Muscle layer of duodenum (tissue), 2 donors: ENCODE results near the gene CFHR1.

Source experiments
- H3K27ac ChIP-seq: one replicate; pipeline ENCODE4 v1.7.0; 2013; ENCODE audit warnings: mild to moderate bottlenecking, low read length
- H3K27me3 ChIP-seq: one replicate; pipeline ENCODE4 v1.7.0; 2013; ENCODE audit warnings: low read depth, mild to moderate bottlenecking, control low read depth, low read length
- H3K36me3 ChIP-seq, 2 donors: one replicate each; pipeline ENCODE4 v1.7.0; 2013; ENCODE audit warnings: low read length in 2 of 2, control low read depth in 1 of 2, mild to moderate bottlenecking in 1 of 2; ENCODE audit not compliant: insufficient read depth in 2 of 2, control insufficient read depth in 1 of 2
- H3K4me1 ChIP-seq, 2 donors: one replicate each; pipeline ENCODE4 v1.7.0; 2013; ENCODE audit warnings: low read length in 2 of 2, mild to moderate bottlenecking in 2 of 2, control low read depth in 1 of 2, moderate library complexity in 1 of 2; ENCODE audit not compliant: insufficient read depth in 2 of 2, control insufficient read depth in 1 of 2
- H3K4me3 ChIP-seq, 2 donors: one replicate each; pipeline ENCODE4 v1.7.0; 2013; ENCODE audit warnings: low read length in 2 of 2, low read depth in 1 of 2, mild to moderate bottlenecking in 1 of 2
- H3K9me3 ChIP-seq, 2 donors: one replicate each; pipeline ENCODE4 v1.7.0; 2013; ENCODE audit warnings: low read length in 2 of 2, control low read depth in 1 of 2, mild to moderate bottlenecking in 1 of 2; ENCODE audit not compliant: control insufficient read depth in 1 of 2
- donor health status: healthy.

The CFHR1 gene

DNA sequence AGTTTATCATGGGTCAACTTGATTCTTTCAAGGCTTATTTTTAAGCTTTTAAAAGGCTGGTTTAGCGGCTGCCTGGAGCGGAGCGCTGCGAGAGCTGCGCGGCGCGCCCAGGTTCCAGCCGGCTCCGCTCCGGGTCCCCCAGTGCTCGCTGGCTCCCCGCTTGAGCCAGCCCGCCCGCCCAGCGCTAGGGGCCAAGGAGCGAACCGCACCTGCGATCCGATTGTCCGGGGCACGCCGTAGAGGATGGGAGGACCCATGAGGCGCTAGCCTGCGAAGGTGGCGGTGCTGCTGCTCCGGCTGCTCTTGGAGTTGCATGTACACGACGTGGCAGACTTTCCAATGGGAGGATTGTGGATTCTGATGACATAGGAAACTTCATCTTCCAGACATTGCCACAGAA is 58.4 kb downstream of the CFHR1 start:
- Histone ChIP-seq H3K9me3 (no peaks in the 10 kb centered on the region), H3K27me3 (no peaks in the 10 kb centered on the region), H3K4me3 (peak overlapping the region in 1 of 2 donors; percentile 44), H3K36me3 (no peaks in the 10 kb centered on the region), H3K27ac (no peak overlapping the region), H3K4me1 (peaks cover 0 to 5% of the 10 kb centered on the region in 2 donors)
